ENCODE measurements around the gene KCTD11. TPM values are rescaled to one million over a fixed set of nuclear protein-coding genes. Genes with fewer than 3 reads are reported as not detected.
"Not testable (repeated sequence)": the region's sequence is repeated elsewhere in the genome, so short reads cannot be mapped to it uniquely, and the experiment has no call there.

The KCTD11 gene
- polyA plus RNA-seq, 1 donor from 2014 or later = 6.8 TPM

GRCh38 chr17:7328840-7329373, 23.1 kb upstream of the KCTD11 start, which contains the start of gene NEURL4:
Gene NEURL4, minus strand, starts transcription at chr17:7329335. Its CDS starts 23 bp downstream, at chr17:7329312.
- H3K9me3 Mint-ChIP-seq = no peaks in the 10 kb centered on the region
- no peaks in the 10 kb centered on the region for H3K36me3 Mint-ChIP-seq
- H3K4me1 Mint-ChIP-seq = peaks cover 28 to 31% (median 28%) of the 10 kb centered on the region in 3 donors
- peak within 1 kb of the TSS; percentile 95 to 99 (median 98) for H3K4me3 Mint-ChIP-seq
- H3K27ac Mint-ChIP-seq = peak within 1 kb of the TSS; percentile 98 to 99 (median 99)
- no peaks in the 10 kb centered on the region for H3K27me3 Mint-ChIP-seq

DNA sequence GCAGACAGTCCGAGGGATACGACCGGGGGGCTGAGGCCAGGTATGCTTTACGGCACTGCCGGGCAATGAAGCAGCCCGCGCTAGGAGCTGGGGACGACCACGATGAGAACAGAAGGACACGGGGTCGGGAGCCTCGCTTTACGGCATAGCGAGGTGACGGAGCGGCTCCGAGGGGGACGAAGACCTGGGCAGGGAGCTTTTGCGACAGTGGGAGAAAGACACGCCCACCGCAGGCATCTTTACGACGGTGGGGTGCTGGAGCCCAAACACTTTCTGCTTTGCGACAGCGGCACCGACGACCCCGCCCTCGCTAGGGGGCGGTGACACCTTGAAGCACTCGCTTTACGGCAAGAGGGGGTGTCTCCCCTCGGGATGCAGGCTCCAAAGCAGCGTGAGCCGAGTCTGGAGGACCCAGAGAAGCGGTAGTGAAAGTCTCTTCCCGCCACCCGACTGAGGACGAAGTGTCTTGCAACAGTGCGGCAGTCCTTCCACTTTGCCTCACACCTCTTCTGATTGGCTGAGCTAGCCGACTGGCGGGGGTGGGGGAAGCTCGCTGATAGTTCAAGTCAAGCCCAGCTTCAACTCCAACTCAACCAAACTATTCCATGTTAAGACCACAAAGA, 22.5 kb upstream of the KCTD11 start:
- Mint-ChIP-seq H3K4me1 (peaks cover 25 to 31% (median 29%) of the 10 kb centered on the region in 3 donors), H3K27me3 (no peaks in the 10 kb centered on the region), H3K9me3 (no peaks in the 10 kb centered on the region), H3K36me3 (no peaks in the 10 kb centered on the region), H3K27ac (peak overlapping the region; percentile 98 to 99 (median 99)), H3K4me3 (peak overlapping the region; percentile 95 to 99 (median 98))

- H3K36me3 Mint-ChIP-seq = no peaks in the 10 kb centered on the region
- H3K27me3 Mint-ChIP-seq = no peaks in the 10 kb centered on the region
- no peaks in the 10 kb centered on the region for H3K9me3 Mint-ChIP-seq
- peak overlapping the region; percentile 95 to 99 (median 98) for H3K4me3 Mint-ChIP-seq
- peak overlapping the region; percentile 98 to 99 (median 99) for H3K27ac Mint-ChIP-seq
- H3K4me1 Mint-ChIP-seq = peaks cover 25 to 31% (median 30%) of the 10 kb centered on the region in 3 donors
These were observed 21.8 kb upstream of the KCTD11 start for GRCh38 chr17:7329997-7330637.

DNA sequence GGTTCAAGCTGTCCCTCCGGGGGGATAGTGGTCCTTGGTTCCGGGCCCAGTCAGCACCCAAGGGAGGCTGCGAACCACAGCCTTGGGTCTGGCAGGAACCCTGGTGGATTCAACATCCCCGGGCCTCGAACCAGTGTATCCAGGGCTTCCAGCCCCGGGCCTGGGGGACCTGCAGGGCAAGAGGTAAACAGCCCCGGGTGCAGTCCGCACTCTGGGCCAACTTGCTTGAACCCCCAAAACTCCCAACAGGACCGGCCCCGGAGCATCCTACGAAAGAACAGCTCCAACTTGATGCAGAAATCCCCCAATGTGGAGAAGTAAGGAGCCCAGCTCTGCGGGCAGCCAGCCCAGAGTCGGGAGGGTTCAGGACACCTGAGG, 21.3 kb upstream of the KCTD11 start:
- H3K4me3 Mint-ChIP-seq = peak overlapping the region; percentile 95 to 99 (median 98)
- H3K9me3 Mint-ChIP-seq = no peaks in the 10 kb centered on the region
- peak overlapping the region in 2 of 3 donors; percentile 98 to 99 for H3K27ac Mint-ChIP-seq
- H3K27me3 Mint-ChIP-seq = no peaks in the 10 kb centered on the region
- peaks cover 28 to 35% (median 31%) of the 10 kb centered on the region in 3 donors for H3K4me1 Mint-ChIP-seq
- no peaks in the 10 kb centered on the region for H3K36me3 Mint-ChIP-seq

GRCh38 chr17:7332111-7332510, 19.9 kb upstream of the KCTD11 start:
- H3K4me1 Mint-ChIP-seq = peaks cover 33 to 40% (median 37%) of the 10 kb centered on the region in 3 donors
- peak overlapping the region; percentile 66 to 86 (median 76) for H3K4me3 Mint-ChIP-seq
- no peaks in the 10 kb centered on the region for H3K27me3 Mint-ChIP-seq
- peak overlapping the region; percentile 87 to 94 (median 90) for H3K27ac Mint-ChIP-seq
- no peaks in the 10 kb centered on the region for H3K36me3 Mint-ChIP-seq
- H3K9me3 Mint-ChIP-seq = no peaks in the 10 kb centered on the region

- not testable (repeated sequence) for H3K27me3 Mint-ChIP-seq, H3K9me3 Mint-ChIP-seq, H3K36me3 Mint-ChIP-seq
- H3K27ac Mint-ChIP-seq = peak overlapping the region; percentile 87 to 94 (median 90)
- peak overlapping the region; percentile 66 to 86 (median 76) for H3K4me3 Mint-ChIP-seq
- H3K4me1 Mint-ChIP-seq = peaks cover 35 to 45% (median 40%) of the 10 kb centered on the region in 3 donors
These were observed 19.3 kb upstream of the KCTD11 start for GRCh38 chr17:7332600-7333069.

DNA sequence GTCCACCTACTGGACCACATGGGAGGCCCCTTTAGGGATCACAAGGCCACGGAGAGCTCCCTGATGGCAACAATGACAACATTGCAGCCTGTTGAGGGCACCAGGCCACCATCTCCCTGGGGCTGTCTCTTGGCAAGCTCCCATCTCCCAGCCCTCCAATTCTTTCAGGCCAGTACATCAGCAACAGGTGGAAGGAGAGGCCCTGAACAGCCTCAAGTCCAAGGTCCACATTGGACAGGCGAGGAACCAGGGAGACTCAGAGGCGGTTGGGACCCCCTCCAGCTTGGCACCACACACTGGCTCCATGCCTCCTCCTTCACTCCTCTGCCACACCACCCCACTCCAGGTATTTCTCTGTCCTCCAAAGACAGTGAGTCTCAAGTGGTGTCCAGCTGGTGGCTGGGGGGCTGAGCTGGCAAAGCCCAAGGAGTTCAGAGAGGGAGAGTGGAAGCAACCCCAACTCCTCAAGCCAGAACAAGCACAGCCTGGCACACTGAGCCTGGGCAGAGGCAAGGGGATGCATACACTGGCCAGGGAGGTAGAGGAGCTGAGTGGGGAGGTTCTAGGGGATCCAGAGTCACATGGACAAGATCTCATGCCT, 16.9 kb upstream of the KCTD11 start:
- Mint-ChIP-seq H3K4me3 (peak overlapping the region in 3 of 4 donors; percentile 82 to 96 (median 85)), H3K4me1 (peaks cover 27 to 40% (median 28%) of the 10 kb centered on the region in 3 donors), H3K27me3 (no peaks in the 10 kb centered on the region)

GRCh38 chr17:7335765-7336164, 16.2 kb upstream of the KCTD11 start:
- not testable (repeated sequence) for H3K27me3 Mint-ChIP-seq, H3K9me3 Mint-ChIP-seq, H3K36me3 Mint-ChIP-seq
- peaks cover 25 to 42% (median 29%) of the 10 kb centered on the region in 3 donors for H3K4me1 Mint-ChIP-seq
- peak overlapping the region; percentile 75 to 95 (median 89) for H3K27ac Mint-ChIP-seq
- H3K4me3 Mint-ChIP-seq = peak overlapping the region; percentile 82 to 96 (median 90)

More for the DNA sequence above, 16.9 kb upstream of the KCTD11 start:
- Mint-ChIP-seq H3K9me3 (no peaks in the 10 kb centered on the region), H3K27ac (peak overlapping the region in 2 of 3 donors; percentile 23 to 75), H3K36me3 (no peaks in the 10 kb centered on the region)

GRCh38 chr17:7336240-7337175, 15.5 kb upstream of the KCTD11 start, which contains the start of gene ACAP1:
Gene ACAP1, plus strand, starts transcription at chr17:7336529. Its CDS starts 206 bp downstream, at chr17:7336735.
- H3K27ac Mint-ChIP-seq = peak within 1 kb of the TSS; percentile 75 to 95 (median 89)
- H3K36me3 Mint-ChIP-seq = no peaks in the 10 kb centered on the region
- peak within 1 kb of the TSS; percentile 82 to 96 (median 90) for H3K4me3 Mint-ChIP-seq
- H3K4me1 Mint-ChIP-seq = peaks cover 25 to 43% (median 29%) of the 10 kb centered on the region in 3 donors
- H3K9me3 Mint-ChIP-seq = no peaks in the 10 kb centered on the region
- no peaks in the 10 kb centered on the region for H3K27me3 Mint-ChIP-seq

DNA sequence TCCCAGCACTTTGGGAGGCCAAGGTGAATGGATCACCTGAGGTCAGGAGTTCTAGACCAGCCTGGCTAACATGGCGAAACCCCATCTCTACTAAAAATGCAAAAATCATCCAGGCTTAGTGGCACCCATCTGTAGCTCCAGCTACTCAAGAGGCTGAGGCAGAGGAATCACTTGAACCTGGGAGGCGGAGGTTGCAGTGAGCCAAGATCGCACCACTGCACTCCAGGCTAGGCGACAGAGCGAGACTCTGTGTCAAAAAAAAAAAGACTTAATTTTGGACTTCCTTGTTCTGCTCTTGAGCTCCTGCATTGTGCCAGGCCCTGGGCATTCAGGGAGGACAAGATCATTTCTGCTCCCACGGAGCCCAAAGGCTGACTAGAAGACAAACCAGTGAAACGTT, 14.4 kb upstream of the KCTD11 start:
- H3K9me3 Mint-ChIP-seq, H3K36me3 Mint-ChIP-seq, H3K27me3 Mint-ChIP-seq: not testable (repeated sequence)
- H3K4me1 Mint-ChIP-seq = peaks cover 21 to 38% (median 22%) of the 10 kb centered on the region in 3 donors
- H3K27ac Mint-ChIP-seq = peak overlapping the region; percentile 75 to 89 (median 88)
- H3K4me3 Mint-ChIP-seq = peak overlapping the region; percentile 82 to 96 (median 90)

- Mint-ChIP-seq H3K9me3 (no peaks in the 10 kb centered on the region), H3K4me3 (no peak overlapping the region), H3K4me1 (peaks cover 13 to 28% (median 18%) of the 10 kb centered on the region in 3 donors), H3K27me3 (no peaks in the 10 kb centered on the region), H3K27ac (peak overlapping the region in 2 of 3 donors; percentile 41 to 57), H3K36me3 (no peaks in the 10 kb centered on the region)
These were observed 11.8 kb upstream of the KCTD11 start for GRCh38 chr17:7340179-7340578.

DNA sequence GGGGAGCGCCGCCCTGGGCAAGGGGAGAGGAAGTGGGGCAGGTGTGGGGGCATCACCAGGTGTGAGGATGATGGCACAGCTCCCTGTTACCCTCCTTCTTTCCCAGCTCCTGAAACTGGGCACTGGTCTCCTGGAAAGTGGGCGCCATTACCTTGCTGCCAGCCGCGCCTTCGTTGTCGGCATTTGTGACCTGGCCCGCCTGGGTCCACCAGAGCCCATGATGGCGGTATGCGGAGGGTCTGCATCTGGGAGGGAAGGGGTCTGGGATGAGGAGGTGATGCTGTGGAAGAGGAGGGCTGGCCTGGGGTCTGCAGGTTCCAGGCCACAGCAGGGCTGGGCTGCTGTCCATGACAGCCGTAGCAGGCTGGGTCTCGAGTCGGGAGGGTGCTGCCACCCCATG, 10.1 kb upstream of the KCTD11 start:
- H3K9me3 Mint-ChIP-seq = no peaks in the 10 kb centered on the region
- no peaks in the 10 kb centered on the region for H3K36me3 Mint-ChIP-seq
- H3K27ac Mint-ChIP-seq = no peak overlapping the region
- H3K4me3 Mint-ChIP-seq = no peak overlapping the region
- H3K4me1 Mint-ChIP-seq = peaks cover 13 to 19% (median 14%) of the 10 kb centered on the region in 3 donors
- no peaks in the 10 kb centered on the region for H3K27me3 Mint-ChIP-seq

- Mint-ChIP-seq H3K27me3 (no peaks in the 10 kb centered on the region), H3K36me3 (no peaks in the 10 kb centered on the region), H3K4me3 (no peak overlapping the region), H3K9me3 (no peaks in the 10 kb centered on the region), H3K27ac (peak overlapping the region in 1 of 3 donors; percentile 65), H3K4me1 (peaks cover 4 to 10% (median 10%) of the 10 kb centered on the region in 3 donors)
These were observed 8.7 kb upstream of the KCTD11 start for GRCh38 chr17:7343250-7343649.
